Measurements from ENCODE around the gene TMEM72.

DNA sequence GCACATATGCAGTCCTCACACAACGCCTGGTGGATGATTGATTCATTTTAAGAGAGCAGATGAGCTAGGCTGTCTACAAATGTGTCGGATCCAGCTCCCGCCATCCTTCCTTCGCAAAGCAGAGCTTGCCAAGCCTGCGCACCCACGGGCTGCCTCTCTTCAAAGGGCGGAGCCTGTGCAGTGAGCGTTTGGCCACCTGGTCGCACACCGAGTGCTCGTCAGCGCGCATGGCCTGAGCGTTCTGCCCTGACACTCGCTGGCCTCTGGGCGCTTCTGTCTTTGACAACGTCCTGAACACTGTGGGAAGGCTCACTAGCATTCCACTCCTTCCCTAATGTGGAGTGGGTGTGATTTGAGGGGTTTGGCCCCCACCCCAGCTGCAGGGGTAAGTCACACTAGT is 47.1 kb upstream of the TMEM72 start:
- TF ChIP-seq POLR2A (IDR thresholded peaks at IDR 0.05; ENCODE audit: low read depth, low read length) (no peak), TAF1 (IDR thresholded peaks at IDR 0.05; ENCODE audit: low read depth, low read length) (no peak), POLR2AphosphoS5 (IDR thresholded peaks at IDR 0.05; ENCODE audit: low read depth, low read length) (no peak), POU2F2 (IDR thresholded peaks at IDR 0.05; ENCODE audit: low read depth, low read length) (no peak)

Data from GM12891 (cell line).